Thyroid gland (tissue), 4 donors: Measurements from ENCODE around the gene ST7L.

Experiments used
- POLR2A ChIP-seq, 2 donors: fragments of 450-650 bp; IDR thresholded peaks; one replicate each; pipeline ENCODE4 v1.6.1; 2017; ENCODE audit warnings: antibody characterized with exemption in 2 of 2, mild to moderate bottlenecking in 2 of 2, moderate library complexity in 1 of 2
- TF ChIP-seq, protein P1 (sequence below), 6 experiments: fragments of 200-600 bp in 3 of 6; fragments of 450-650 bp in 3 of 6; sonication (generic) in 3 of 6; IDR thresholded peaks; one replicate each; pipeline ENCODE4 v1.5.1; 2016 to 2019; ENCODE audit warnings: antibody characterized with exemption in 6 of 6, mild to moderate bottlenecking in 2 of 6, inconsistent platforms in 1 of 6, moderate library complexity in 1 of 6

DNA sequence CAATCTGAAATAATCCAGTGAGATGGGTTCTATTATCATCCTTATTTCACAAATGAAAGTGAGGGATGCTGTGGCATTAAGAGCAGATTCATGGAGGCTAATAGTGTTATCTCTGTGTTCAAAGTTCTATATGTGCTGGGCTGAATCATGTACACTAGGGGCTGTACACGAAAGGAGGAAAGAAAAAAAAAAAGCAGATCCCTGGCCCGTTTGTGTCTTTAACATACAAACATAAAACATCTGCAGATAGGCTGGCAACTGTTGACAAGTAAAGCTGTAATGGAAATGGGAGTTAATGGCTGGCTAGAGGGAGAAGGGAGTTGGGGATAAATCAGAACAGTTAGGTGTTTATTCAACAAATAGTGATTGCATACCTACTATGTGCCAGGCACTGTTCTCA, 107.0 kb downstream of the ST7L start:
- TF ChIP-seq, protein P1, sequence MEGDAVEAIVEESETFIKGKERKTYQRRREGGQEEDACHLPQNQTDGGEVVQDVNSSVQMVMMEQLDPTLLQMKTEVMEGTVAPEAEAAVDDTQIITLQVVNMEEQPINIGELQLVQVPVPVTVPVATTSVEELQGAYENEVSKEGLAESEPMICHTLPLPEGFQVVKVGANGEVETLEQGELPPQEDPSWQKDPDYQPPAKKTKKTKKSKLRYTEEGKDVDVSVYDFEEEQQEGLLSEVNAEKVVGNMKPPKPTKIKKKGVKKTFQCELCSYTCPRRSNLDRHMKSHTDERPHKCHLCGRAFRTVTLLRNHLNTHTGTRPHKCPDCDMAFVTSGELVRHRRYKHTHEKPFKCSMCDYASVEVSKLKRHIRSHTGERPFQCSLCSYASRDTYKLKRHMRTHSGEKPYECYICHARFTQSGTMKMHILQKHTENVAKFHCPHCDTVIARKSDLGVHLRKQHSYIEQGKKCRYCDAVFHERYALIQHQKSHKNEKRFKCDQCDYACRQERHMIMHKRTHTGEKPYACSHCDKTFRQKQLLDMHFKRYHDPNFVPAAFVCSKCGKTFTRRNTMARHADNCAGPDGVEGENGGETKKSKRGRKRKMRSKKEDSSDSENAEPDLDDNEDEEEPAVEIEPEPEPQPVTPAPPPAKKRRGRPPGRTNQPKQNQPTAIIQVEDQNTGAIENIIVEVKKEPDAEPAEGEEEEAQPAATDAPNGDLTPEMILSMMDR (IDR thresholded peaks at IDR 0.05): no peak
- TF ChIP-seq POLR2A (IDR thresholded peaks at IDR 0.05): no peak
